Measurements from ENCODE around the gene PTPRA. TPM values are rescaled to one million over a fixed set of nuclear protein-coding genes. Genes with fewer than 3 reads are reported as not detected.

PTPRA gene
- polyA plus RNA-seq, 3 donors, result 13.0 to 41.9 (median 13.1) TPM

DNA sequence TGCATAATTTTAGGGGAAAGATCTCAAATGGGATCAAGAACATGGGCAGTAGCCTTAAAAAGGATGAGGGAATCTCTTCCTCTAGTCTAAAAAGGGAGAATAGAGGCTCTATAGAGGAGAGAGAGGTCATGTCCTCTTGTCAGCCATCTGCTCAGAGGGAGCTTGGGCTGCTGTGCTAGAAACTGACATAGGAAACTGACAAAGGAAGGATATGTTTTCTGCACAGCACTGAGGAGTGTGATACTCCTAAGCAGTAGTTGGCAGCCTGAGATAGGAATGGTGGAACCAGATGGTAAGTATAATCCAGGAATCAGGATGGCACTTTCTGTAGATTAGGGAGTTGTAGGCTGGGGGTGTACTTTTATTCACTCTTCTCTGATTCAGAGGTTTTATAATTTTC, 59.2 kb downstream of the PTPRA start:
- DNase-seq, result no peak
- Histone ChIP-seq H3K4me2 (replicated peaks; ENCODE audit: extremely low read depth, low read length, poor library complexity, severe bottlenecking) (no peak overlapping the region), H3K27ac (ENCODE audit: low read depth in 1 of 2, low read length in 2 of 2) (no peak overlapping the region), H3K36me3 (replicated peaks in 1 of 2; ENCODE audit: control insufficient read depth in 1 of 2, insufficient read depth in 2 of 2, low read length in 2 of 2) (peaks cover 3 to 24% of the 10 kb centered on the region in 2 donors), H3K27me3 (ENCODE audit: control insufficient read depth in 2 of 2, insufficient read depth in 2 of 2, low read length in 2 of 2) (no peaks in the 10 kb centered on the region), H3K9me3 (replicated peaks in 1 of 2; ENCODE audit: control insufficient read depth in 1 of 2, insufficient read depth in 1 of 2, low read length in 2 of 2) (no peaks in the 10 kb centered on the region), H3K4me3 (replicated peaks in 1 of 3; ENCODE audit: low read depth in 2 of 3, low read length in 3 of 3) (no peak overlapping the region), H3K4me1 (ENCODE audit: control insufficient read depth in 1 of 2, insufficient read depth in 2 of 2, low read length in 2 of 2) (no peaks in the 10 kb centered on the region), H3K79me2 (ENCODE audit: insufficient read depth, low read length) (peaks cover 9% of the 10 kb centered on the region), H2AFZ (ENCODE audit: insufficient read depth, low read depth, low read length, poor library complexity, severe bottlenecking) (no peak overlapping the region), H4K20me1 (ENCODE audit: insufficient read depth, low read length) (no peaks in the 10 kb centered on the region), H3K9ac (ENCODE audit: insufficient read depth, low read length, poor library complexity, severe bottlenecking) (no peak overlapping the region)
- H3K27me3 Mint-ChIP-seq (ENCODE audit: low read depth in 3 of 3), result no peaks in the 10 kb centered on the region
- H3K4me1 Mint-ChIP-seq, result peaks cover 2% of the 10 kb centered on the region
- TF ChIP-seq, protein P1, sequence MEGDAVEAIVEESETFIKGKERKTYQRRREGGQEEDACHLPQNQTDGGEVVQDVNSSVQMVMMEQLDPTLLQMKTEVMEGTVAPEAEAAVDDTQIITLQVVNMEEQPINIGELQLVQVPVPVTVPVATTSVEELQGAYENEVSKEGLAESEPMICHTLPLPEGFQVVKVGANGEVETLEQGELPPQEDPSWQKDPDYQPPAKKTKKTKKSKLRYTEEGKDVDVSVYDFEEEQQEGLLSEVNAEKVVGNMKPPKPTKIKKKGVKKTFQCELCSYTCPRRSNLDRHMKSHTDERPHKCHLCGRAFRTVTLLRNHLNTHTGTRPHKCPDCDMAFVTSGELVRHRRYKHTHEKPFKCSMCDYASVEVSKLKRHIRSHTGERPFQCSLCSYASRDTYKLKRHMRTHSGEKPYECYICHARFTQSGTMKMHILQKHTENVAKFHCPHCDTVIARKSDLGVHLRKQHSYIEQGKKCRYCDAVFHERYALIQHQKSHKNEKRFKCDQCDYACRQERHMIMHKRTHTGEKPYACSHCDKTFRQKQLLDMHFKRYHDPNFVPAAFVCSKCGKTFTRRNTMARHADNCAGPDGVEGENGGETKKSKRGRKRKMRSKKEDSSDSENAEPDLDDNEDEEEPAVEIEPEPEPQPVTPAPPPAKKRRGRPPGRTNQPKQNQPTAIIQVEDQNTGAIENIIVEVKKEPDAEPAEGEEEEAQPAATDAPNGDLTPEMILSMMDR (IDR thresholded peaks at IDR 0.05), result no peak
- no peaks in the 10 kb centered on the region for H3K9me3 Mint-ChIP-seq
- no peak overlapping the region for H3K27ac Mint-ChIP-seq
- no peak overlapping the region for H3K4me3 Mint-ChIP-seq
- peaks cover 6 to 8% of the 10 kb centered on the region in 2 donors for H3K36me3 Mint-ChIP-seq
- intact Hi-C loops (cut with micrococcal nuclease), result no loop called here

DNA sequence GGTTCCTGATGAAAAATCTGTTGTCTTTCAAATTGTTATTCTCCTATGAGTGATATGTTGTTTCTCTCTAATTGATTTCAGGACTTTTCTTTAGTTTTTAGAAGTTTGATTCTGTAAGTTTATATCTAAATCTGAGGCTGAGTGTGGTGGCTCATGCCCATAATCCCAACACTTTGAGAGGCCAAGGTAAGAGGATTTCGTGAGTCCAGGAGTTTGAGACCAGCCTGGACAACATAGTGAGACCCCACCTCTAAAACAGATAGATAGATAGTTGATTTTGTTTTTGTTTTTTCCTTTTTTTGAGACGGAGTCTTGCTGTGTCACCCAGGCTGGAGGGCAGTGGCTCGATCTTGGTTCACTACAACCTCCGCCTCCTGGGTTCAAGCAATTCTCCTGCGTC, 64.6 kb downstream of the PTPRA start:
- Mint-ChIP-seq H3K27ac (peak overlapping the region in 1 of 7 donors; percentile 41), H3K27me3 (ENCODE audit: low read depth in 3 of 3) (no peaks in the 10 kb centered on the region), H3K9me3 (no peaks in the 10 kb centered on the region), H3K4me3 (no peak overlapping the region), H3K36me3 (peaks cover 17 to 22% of the 10 kb centered on the region in 2 donors), H3K4me1 (peaks cover 7% of the 10 kb centered on the region)
- intact Hi-C loops (cut with micrococcal nuclease), result no loop called here
- Histone ChIP-seq H3K4me1 (ENCODE audit: control insufficient read depth in 1 of 2, insufficient read depth in 2 of 2, low read length in 2 of 2) (no peaks in the 10 kb centered on the region), H3K27me3 (ENCODE audit: control insufficient read depth in 2 of 2, insufficient read depth in 2 of 2, low read length in 2 of 2) (no peaks in the 10 kb centered on the region), H3K27ac (ENCODE audit: low read depth in 1 of 2, low read length in 2 of 2) (no peak overlapping the region), H3K4me2 (replicated peaks; ENCODE audit: extremely low read depth, low read length, poor library complexity, severe bottlenecking) (no peak overlapping the region), H4K20me1 (ENCODE audit: insufficient read depth, low read length) (peaks cover 13% of the 10 kb centered on the region), H3K9ac (ENCODE audit: insufficient read depth, low read length, poor library complexity, severe bottlenecking) (no peak overlapping the region), H3K9me3 (replicated peaks in 1 of 2; ENCODE audit: control insufficient read depth in 1 of 2, insufficient read depth in 1 of 2, low read length in 2 of 2) (no peaks in the 10 kb centered on the region), H3K79me2 (ENCODE audit: insufficient read depth, low read length) (peaks cover 31% of the 10 kb centered on the region), H3K36me3 (replicated peaks in 1 of 2; ENCODE audit: control insufficient read depth in 1 of 2, insufficient read depth in 2 of 2, low read length in 2 of 2) (peaks cover 3 to 5% of the 10 kb centered on the region in 2 donors), H3K4me3 (replicated peaks in 1 of 3; ENCODE audit: low read depth in 2 of 3, low read length in 3 of 3) (no peak overlapping the region), H2AFZ (ENCODE audit: insufficient read depth, low read depth, low read length, poor library complexity, severe bottlenecking) (no peak overlapping the region)
- WGBS (ENCODE audit: insufficient coverage), result no CpG with 5 or more reads among the region's 5 CpGs
- TF ChIP-seq, protein P1 (IDR thresholded peaks at IDR 0.05), result no peak
- no peak for DNase-seq
